ENCODE data around the gene B4GALT4.
"Not testable (repeated sequence)": the region's sequence is repeated elsewhere in the genome, so short reads cannot be mapped to it uniquely, and the experiment has no call there.

B4GALT4 gene

GRCh38 chr3:119259821-119260220 is 19.1 kb upstream of the B4GALT4 start:
- TF ChIP-seq Cebpa-rat (IDR thresholded peaks at IDR 0.05): no peak
- Histone ChIP-seq H4K20me1 (no peaks in the 10 kb centered on the region), H3K27me3 (no peaks in the 10 kb centered on the region), H3K4me2 (no peak overlapping the region), H3K9ac (no peak overlapping the region), H3K36me3 (no peaks in the 10 kb centered on the region), H3K4me3 (no peak overlapping the region), H3K27ac (no peak overlapping the region), H3K4me1 (peaks cover 0 to 22% (median 12%) of the 10 kb centered on the region in 10 experiments; a peak in 14 of 20 replicates), H3K9me3 (replicated peaks in 1 of 11) (peaks cover 0 to 12% (median 6%) of the 10 kb centered on the region in 11 experiments; a peak in 10 of 22 replicates)

GRCh38 chr3:119258915-119259314 is 18.2 kb upstream of the B4GALT4 start:
- Histone ChIP-seq H3K27me3 (no peaks in the 10 kb centered on the region), H3K9me3 (replicated peaks in 1 of 11) (peaks cover 0 to 12% (median 6%) of the 10 kb centered on the region in 11 experiments; a peak in 10 of 22 replicates), H3K4me2 (peak overlapping the region in 3 of 11 experiments; percentile 16 to 63 (median 48); a peak in 6 of 22 replicates), H3K4me3 (no peak overlapping the region), H3K27ac (peak overlapping the region in 3 of 11 experiments; percentile 2 to 25 (median 18); a peak in 2 of 22 replicates), H3K36me3 (no peaks in the 10 kb centered on the region), H3K9ac (no peak overlapping the region), H3K4me1 (peaks cover 0 to 22% (median 12%) of the 10 kb centered on the region in 10 experiments; a peak in 14 of 20 replicates), H4K20me1 (no peaks in the 10 kb centered on the region)
- TF ChIP-seq Cebpa-rat (IDR thresholded peaks at IDR 0.05): no peak

- Histone ChIP-seq H3K9me3 (replicated peaks in 1 of 11) (peaks cover 0 to 15% (median 6%) of the 10 kb centered on the region in 11 experiments; a peak in 14 of 22 replicates), H3K27me3 (no peaks in the 10 kb centered on the region), H3K36me3 (no peaks in the 10 kb centered on the region), H4K20me1 (no peaks in the 10 kb centered on the region), H3K27ac (no peak overlapping the region), H3K4me3 (no peak overlapping the region), H3K4me2 (peak overlapping the region in 7 of 11 experiments; percentile 0 to 63 (median 27); a peak in 11 of 22 replicates), H3K9ac (no peak overlapping the region), H3K4me1 (peaks cover 0 to 22% (median 12%) of the 10 kb centered on the region in 10 experiments; a peak in 13 of 20 replicates)
- no peak for TF ChIP-seq Cebpa-rat (IDR thresholded peaks at IDR 0.05)
Observed at GRCh38 chr3:119257654-119258410, 17.2 kb upstream of the B4GALT4 start.

GRCh38 chr3:119257111-119257510 is 16.4 kb upstream of the B4GALT4 start:
- Histone ChIP-seq H3K27ac (no peak overlapping the region), H3K4me2 (no peak overlapping the region), H3K4me1 (peaks cover 0 to 22% (median 12%) of the 10 kb centered on the region in 10 experiments; a peak in 13 of 20 replicates), H3K36me3 (no peaks in the 10 kb centered on the region), H3K27me3 (no peaks in the 10 kb centered on the region), H4K20me1 (no peaks in the 10 kb centered on the region), H3K9ac (no peak overlapping the region), H3K9me3 (replicated peaks in 1 of 11) (peaks cover 0 to 22% (median 8%) of the 10 kb centered on the region in 11 experiments; a peak in 14 of 22 replicates), H3K4me3 (no peak overlapping the region)
- no peak for TF ChIP-seq Cebpa-rat (IDR thresholded peaks at IDR 0.05)

- H3K9ac ChIP-seq: no peak overlapping the region
- no peak for TF ChIP-seq Cebpa-rat (IDR thresholded peaks at IDR 0.05)
- peaks cover 0 to 22% (median 12%) of the 10 kb centered on the region in 10 experiments; a peak in 13 of 20 replicates for H3K4me1 ChIP-seq
- no peaks in the 10 kb centered on the region for H4K20me1 ChIP-seq
- H3K27ac ChIP-seq: no peak overlapping the region
- no peak overlapping the region for H3K4me2 ChIP-seq
- H3K9me3 ChIP-seq (replicated peaks in 1 of 11): peaks cover 0 to 22% (median 8%) of the 10 kb centered on the region in 11 experiments; a peak in 14 of 22 replicates
- no peaks in the 10 kb centered on the region for H3K27me3 ChIP-seq
- no peak overlapping the region for H3K4me3 ChIP-seq
- H3K36me3 ChIP-seq: no peaks in the 10 kb centered on the region
Observed at GRCh38 chr3:119255214-119255613, 14.5 kb upstream of the B4GALT4 start.

- no peak overlapping the region for H3K4me3 ChIP-seq
- H3K27ac ChIP-seq: no peak overlapping the region
- no peak overlapping the region for H3K9ac ChIP-seq
- H3K4me1 ChIP-seq: peaks cover 0 to 7% (median 5%) of the 10 kb centered on the region in 10 experiments; a peak in 5 of 20 replicates
- no peaks in the 10 kb centered on the region for H3K27me3 ChIP-seq
- no peaks in the 10 kb centered on the region for H4K20me1 ChIP-seq
- TF ChIP-seq Cebpa-rat (IDR thresholded peaks at IDR 0.05): no peak
- H3K4me2 ChIP-seq: no peak overlapping the region
- peaks cover 18 to 31% (median 21%) of the 10 kb centered on the region in 11 experiments; a peak in 21 of 22 replicates for H3K9me3 ChIP-seq (replicated peaks in 1 of 11)
- no peaks in the 10 kb centered on the region for H3K36me3 ChIP-seq
Observed at GRCh38 chr3:119245778-119246177, 5.1 kb upstream of the B4GALT4 start.

GRCh38 chr3:119243712-119244111 is 3.0 kb upstream of the B4GALT4 start:
- Histone ChIP-seq H3K36me3 (no peaks in the 10 kb centered on the region), H3K4me3 (no peak overlapping the region), H3K9me3 (replicated peaks in 1 of 11) (peaks cover 16 to 30% (median 20%) of the 10 kb centered on the region in 11 experiments; a peak in 21 of 22 replicates), H3K27me3 (no peaks in the 10 kb centered on the region), H3K9ac (no peak overlapping the region), H3K4me1 (peaks cover 8 to 22% (median 17%) of the 10 kb centered on the region in 10 experiments), H4K20me1 (peaks cover 0 to 9% (median 0%) of the 10 kb centered on the region in 11 experiments; a peak in 7 of 22 replicates), H3K4me2 (no peak overlapping the region), H3K27ac (no peak overlapping the region)
- TF ChIP-seq Cebpa-rat (IDR thresholded peaks at IDR 0.05): no peak

- H4K20me1 ChIP-seq, H3K36me3 ChIP-seq, H3K4me2 ChIP-seq, H3K4me3 ChIP-seq, H3K27ac ChIP-seq, H3K27me3 ChIP-seq, H3K9ac ChIP-seq: not testable (repeated sequence)
- Histone ChIP-seq H3K9me3 (replicated peaks in 1 of 11) (peaks cover 10 to 24% (median 14%) of the 10 kb centered on the region in 11 experiments; a peak in 21 of 22 replicates), H3K4me1 (peaks cover 10 to 25% (median 20%) of the 10 kb centered on the region in 10 experiments)
Observed at GRCh38 chr3:119243058-119243529, 2.4 kb upstream of the B4GALT4 start.

- H3K27ac ChIP-seq, H3K4me3 ChIP-seq, H3K9ac ChIP-seq, H3K36me3 ChIP-seq, H3K4me2 ChIP-seq, H3K27me3 ChIP-seq, H4K20me1 ChIP-seq: not testable (repeated sequence)
- Histone ChIP-seq H3K9me3 (replicated peaks in 1 of 11) (peaks cover 4 to 18% (median 9%) of the 10 kb centered on the region in 11 experiments; a peak in 19 of 22 replicates), H3K4me1 (peaks cover 10 to 28% (median 20%) of the 10 kb centered on the region in 10 experiments)
Observed at GRCh38 chr3:119242387-119243057, 1.8 kb upstream of the B4GALT4 start.

Data from BLaER1 treated with 17β-estradiol and CSF1 and Interleukin-3, amounts not matched to agents 10 nM and 100 nM (cell line).